Nephron progenitor cell (in vitro differentiated cells): ENCODE results near the gene ARSA.

Source experiments
- DNase-seq: peaks from one replicate; pipeline ENCODE4 v3.0.0; 2021
- H3K27ac Mint-ChIP-seq: 2 replicates; pipeline ENCODE4 v1.8.0; 2021; ENCODE audit warnings: mild to moderate bottlenecking, moderate library complexity, mixed read lengths
- H3K27me3 Mint-ChIP-seq: 2 replicates; pipeline ENCODE4 v1.8.0; 2021; ENCODE audit warnings: mild to moderate bottlenecking, low read depth, mixed read lengths; ENCODE audit not compliant: poor library complexity
- H3K36me3 Mint-ChIP-seq: 2 replicates; pipeline ENCODE4 v1.8.0; 2021; ENCODE audit warnings: low read depth, mixed read lengths
- H3K4me1 Mint-ChIP-seq: 2 replicates; pipeline ENCODE4 v1.8.0; 2021; ENCODE audit warnings: mixed read lengths
- H3K4me3 Mint-ChIP-seq: 2 replicates; pipeline ENCODE4 v1.8.0; 2021; ENCODE audit warnings: mild to moderate bottlenecking, moderate library complexity, mixed read lengths
- H3K9me3 Mint-ChIP-seq: 2 replicates; pipeline ENCODE4 v1.8.0; 2021; ENCODE audit warnings: mild to moderate bottlenecking, moderate library complexity, mixed read lengths
- TF ChIP-seq, protein P1 (sequence below): fragments of 200-600 bp; sonication (generic); IDR thresholded peaks from 2 replicates; pipeline ENCODE4 v1.5.0; 2021; ENCODE audit warnings: antibody characterized with exemption

Gene ARSA

DNA sequence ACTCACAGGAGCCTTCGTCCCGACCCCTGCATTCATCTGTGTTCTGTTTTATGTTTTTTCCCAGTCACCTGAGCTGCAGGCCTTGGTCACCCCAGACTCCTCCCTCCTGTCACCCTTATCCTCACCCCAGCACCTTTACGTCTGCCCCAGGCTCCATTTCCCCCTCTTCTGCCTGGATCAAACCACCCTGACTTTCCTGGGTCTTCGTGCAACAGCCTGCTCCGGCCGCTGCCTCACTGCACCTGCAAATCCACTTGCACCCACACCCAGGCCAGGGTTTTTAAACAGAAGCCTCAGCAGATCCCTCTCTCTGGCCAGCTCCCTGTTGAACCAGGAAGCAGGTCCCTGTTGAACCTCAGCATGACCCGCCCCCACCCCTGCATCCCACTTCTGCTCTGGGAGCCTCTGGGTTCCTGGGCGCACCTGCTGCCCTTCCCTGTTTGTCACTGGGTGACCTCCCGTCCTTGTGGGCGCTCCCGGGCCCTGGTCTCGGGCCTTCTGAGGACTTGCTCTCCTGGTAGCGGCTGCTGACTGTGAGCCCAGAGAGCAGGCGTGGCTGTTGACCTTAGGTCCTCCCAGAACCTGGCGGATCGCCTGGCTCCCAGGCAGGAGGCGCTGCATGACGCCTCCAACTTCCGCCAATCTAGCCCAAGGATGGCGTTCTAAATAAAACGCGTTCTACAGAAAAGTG, 14.5 kb downstream of the ARSA start:
- H3K27ac Mint-ChIP-seq: no peak overlapping the region
- H3K36me3 Mint-ChIP-seq: no peaks in the 10 kb centered on the region
- H3K4me1 Mint-ChIP-seq: peaks cover 16% of the 10 kb centered on the region
- H3K9me3 Mint-ChIP-seq: no peaks in the 10 kb centered on the region
- no peak for DNase-seq
- H3K4me3 Mint-ChIP-seq: no peak overlapping the region
- H3K27me3 Mint-ChIP-seq: peaks cover 15% of the 10 kb centered on the region
- TF ChIP-seq, protein P1, sequence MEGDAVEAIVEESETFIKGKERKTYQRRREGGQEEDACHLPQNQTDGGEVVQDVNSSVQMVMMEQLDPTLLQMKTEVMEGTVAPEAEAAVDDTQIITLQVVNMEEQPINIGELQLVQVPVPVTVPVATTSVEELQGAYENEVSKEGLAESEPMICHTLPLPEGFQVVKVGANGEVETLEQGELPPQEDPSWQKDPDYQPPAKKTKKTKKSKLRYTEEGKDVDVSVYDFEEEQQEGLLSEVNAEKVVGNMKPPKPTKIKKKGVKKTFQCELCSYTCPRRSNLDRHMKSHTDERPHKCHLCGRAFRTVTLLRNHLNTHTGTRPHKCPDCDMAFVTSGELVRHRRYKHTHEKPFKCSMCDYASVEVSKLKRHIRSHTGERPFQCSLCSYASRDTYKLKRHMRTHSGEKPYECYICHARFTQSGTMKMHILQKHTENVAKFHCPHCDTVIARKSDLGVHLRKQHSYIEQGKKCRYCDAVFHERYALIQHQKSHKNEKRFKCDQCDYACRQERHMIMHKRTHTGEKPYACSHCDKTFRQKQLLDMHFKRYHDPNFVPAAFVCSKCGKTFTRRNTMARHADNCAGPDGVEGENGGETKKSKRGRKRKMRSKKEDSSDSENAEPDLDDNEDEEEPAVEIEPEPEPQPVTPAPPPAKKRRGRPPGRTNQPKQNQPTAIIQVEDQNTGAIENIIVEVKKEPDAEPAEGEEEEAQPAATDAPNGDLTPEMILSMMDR: no peak

DNA sequence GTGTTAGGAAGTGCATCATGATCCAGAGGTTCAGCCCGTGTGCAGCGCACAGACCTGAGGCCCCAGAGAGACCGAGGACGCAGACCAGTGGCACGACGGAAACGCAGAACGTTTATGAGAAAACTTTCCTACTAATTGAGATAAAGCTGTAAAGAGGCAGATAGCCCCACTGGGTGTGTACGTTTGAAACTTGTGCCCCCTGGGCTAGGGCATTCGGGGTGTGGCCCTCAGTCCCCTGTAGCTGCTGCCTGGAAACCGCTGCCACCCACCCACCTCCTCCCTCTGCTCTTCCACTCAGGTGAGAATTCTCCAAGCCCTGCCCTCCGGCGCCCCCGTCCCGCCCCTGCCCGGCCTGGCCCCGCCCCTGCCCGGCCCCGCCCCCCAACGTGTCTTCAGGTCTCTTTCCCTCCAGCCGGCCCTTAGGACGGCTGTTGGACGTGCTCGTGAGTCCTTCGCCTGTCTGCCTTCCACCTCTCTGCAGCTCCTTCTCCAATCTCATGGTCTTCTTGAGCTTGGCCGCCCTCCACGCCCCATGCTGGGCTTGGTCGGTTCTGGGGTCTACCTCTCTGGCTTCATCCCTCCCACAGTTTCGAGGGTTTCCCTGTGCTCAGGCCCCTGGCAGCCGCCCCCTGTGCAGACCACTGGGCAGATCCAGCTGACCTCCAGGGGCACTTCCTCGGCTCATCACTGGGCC, 15.3 kb downstream of the ARSA start:
- H3K36me3 Mint-ChIP-seq: no peaks in the 10 kb centered on the region

DNA sequence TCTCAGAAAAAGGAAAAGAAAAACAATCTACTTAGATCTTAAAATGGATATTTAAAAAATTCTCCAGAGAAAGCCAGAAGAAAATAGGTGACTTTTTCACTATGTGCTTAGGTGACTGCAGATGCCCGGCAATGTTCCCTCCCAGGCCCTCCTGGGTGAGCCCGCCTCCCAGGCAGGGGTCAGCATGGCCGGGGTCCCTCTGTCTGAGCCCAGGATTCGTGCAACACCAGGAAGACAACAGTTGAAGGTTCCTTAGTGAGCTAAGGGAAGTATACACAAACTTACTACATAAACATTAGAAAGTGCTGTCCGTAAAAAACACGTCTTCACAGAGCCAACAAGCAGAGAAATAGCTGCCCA, 15.8 kb downstream of the ARSA start:
- Mint-ChIP-seq H3K4me1 (peaks cover 24% of the 10 kb centered on the region), H3K27me3 (peaks cover 12% of the 10 kb centered on the region), H3K27ac (no peak overlapping the region), H3K36me3 (no peaks in the 10 kb centered on the region), H3K4me3 (no peak overlapping the region), H3K9me3 (no peaks in the 10 kb centered on the region)
- TF ChIP-seq, protein P1: no peak
- DNase-seq: no peak

More for the DNA sequence above, 15.3 kb downstream of the ARSA start:
- Mint-ChIP-seq H3K4me3 (no peak overlapping the region), H3K9me3 (no peaks in the 10 kb centered on the region), H3K27ac (no peak overlapping the region), H3K27me3 (peaks cover 13% of the 10 kb centered on the region), H3K4me1 (peaks cover 20% of the 10 kb centered on the region)
- TF ChIP-seq, protein P1: no peak
- DNase-seq: no peak

DNA sequence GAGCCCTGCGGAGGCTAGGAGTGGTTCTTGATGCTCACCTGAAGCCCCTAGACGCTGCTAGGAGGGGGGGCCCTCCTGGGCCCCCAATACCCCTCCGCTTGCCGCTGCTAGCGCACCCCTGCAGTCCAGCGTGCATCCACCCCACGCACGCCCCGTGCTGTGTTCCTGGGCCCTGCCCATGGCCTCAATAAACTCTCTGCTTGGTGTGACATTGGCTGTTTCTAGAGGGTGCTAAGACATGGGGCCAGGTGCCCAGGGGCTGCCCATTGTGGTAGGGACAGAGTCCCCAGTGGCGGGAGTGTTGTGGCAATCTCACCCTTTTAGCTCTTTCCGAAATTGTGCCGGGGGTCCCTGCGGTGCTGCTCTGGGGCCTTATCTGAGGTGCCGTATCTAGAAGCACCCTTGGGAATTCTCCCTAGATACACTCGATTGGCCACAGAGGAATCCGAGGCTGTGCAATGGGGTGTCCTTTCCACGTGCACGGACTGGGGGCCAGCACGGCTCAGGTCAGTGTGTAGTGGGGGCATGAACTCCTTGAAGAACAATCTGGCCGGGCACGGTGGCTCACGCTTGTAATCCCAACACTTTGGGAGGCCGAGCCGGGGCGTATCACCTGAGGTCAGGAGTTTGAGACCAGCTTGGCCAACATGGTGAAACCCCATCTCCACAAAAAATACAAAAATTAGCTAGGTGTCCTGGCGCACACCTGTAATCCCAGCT, 16.5 kb downstream of the ARSA start:
- no peak for DNase-seq
- Mint-ChIP-seq H3K27me3 (peaks cover 10% of the 10 kb centered on the region), H3K36me3 (no peaks in the 10 kb centered on the region), H3K9me3 (no peaks in the 10 kb centered on the region), H3K27ac (no peak overlapping the region), H3K4me1 (peaks cover 24% of the 10 kb centered on the region), H3K4me3 (no peak overlapping the region)
- TF ChIP-seq, protein P1: no peak

DNA sequence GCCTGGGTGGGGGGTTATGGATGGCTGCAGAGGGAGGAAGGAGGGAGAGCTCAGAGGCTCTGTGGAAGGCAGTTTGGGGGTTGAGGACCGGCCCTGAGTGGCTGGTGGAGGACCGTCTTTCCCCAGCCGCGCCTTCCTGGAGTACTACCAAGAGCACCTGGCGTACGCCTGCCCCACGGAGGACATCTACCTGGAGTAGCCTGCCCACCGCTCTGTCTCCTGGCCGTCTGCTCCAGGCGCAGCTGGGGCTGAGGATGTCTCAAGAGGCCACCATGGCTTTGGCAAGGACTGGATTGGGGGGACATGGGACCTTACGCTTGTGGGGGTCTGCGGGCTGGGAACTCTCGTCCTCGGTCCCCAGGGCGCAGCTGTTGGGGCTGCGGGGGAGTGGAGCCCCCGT, 17.4 kb downstream of the ARSA start:
- H3K4me3 Mint-ChIP-seq: no peak overlapping the region
- peaks cover 11% of the 10 kb centered on the region for H3K27me3 Mint-ChIP-seq
- H3K27ac Mint-ChIP-seq: no peak overlapping the region
- peaks cover 24% of the 10 kb centered on the region for H3K4me1 Mint-ChIP-seq
- no peaks in the 10 kb centered on the region for H3K9me3 Mint-ChIP-seq
- H3K36me3 Mint-ChIP-seq: no peaks in the 10 kb centered on the region
- TF ChIP-seq, protein P1: no peak
- no peak for DNase-seq
